ENCODE measurements around the gene PDGFC. TPM values are rescaled to one million over a fixed set of nuclear protein-coding genes. Genes with fewer than 3 reads are reported as not detected.

Gene PDGFC
- total RNA-seq, 1 experiment from 2014 or later: 5.3 TPM

GRCh38 chr4:156906325-156906724 lies 65.3 kb downstream of the PDGFC start (continued):
- TF ChIP-seq ATF6 (CRISPR knock-in tag; IDR thresholded peaks at IDR 0.05) (no peak), HMGXB4 (CRISPR knock-in tag; IDR thresholded peaks at IDR 0.05) (no peak), ZNF232 (CRISPR knock-in tag; IDR thresholded peaks at IDR 0.05) (no peak), ZNF671 (CRISPR knock-in tag; IDR thresholded peaks at IDR 0.05) (no peak), FOXP1 (CRISPR knock-in tag; IDR thresholded peaks at IDR 0.05; ENCODE audit: borderline replicate concordance) (no peak)

- no peak overlapping the region for H3K4me3 Mint-ChIP-seq
- H3K27ac Mint-ChIP-seq: no peak overlapping the region
- H3K36me3 Mint-ChIP-seq: no peaks in the 10 kb centered on the region
- H3K4me1 Mint-ChIP-seq: peaks cover 2% of the 10 kb centered on the region
- ATAC-seq (no peak), DNase-seq (ENCODE audit: low spot score) (no peak)
- POLR2A ChIA-PET: no interaction called here
- CTCF ChIA-PET: no interaction called here
- 0 out of 2 replicates have a peak, but pooled peaks cover 3% of the 10 kb centered on the region for H3K9me3 Mint-ChIP-seq
- TF ChIP-seq FOXP1 (CRISPR knock-in tag; IDR thresholded peaks at IDR 0.05; ENCODE audit: borderline replicate concordance) (no peak), TCF7 (CRISPR knock-in tag; IDR thresholded peaks at IDR 0.05; ENCODE audit: low read depth) (no peak), KAT7 (CRISPR knock-in tag; IDR thresholded peaks at IDR 0.05; ENCODE audit: borderline replicate concordance) (no peak), CREB1 (CRISPR knock-in tag; IDR thresholded peaks at IDR 0.05) (no peak), ZNF416 (CRISPR knock-in tag; IDR thresholded peaks at IDR 0.05) (no peak), ATF6 (CRISPR knock-in tag; IDR thresholded peaks at IDR 0.05) (no peak), USF2 (CRISPR knock-in tag; IDR thresholded peaks at IDR 0.05) (no peak), ARID4B (CRISPR knock-in tag; IDR thresholded peaks at IDR 0.05; ENCODE audit: borderline replicate concordance) (no peak), RELA (CRISPR knock-in tag; IDR thresholded peaks at IDR 0.05; ENCODE audit: borderline replicate concordance) (no peak), NR1H2 (CRISPR knock-in tag; IDR thresholded peaks at IDR 0.05) (no peak), OVOL2 (CRISPR knock-in tag; IDR thresholded peaks at IDR 0.05; ENCODE audit: borderline replicate concordance) (no peak), PREB (CRISPR knock-in tag; IDR thresholded peaks at IDR 0.05; ENCODE audit: borderline replicate concordance) (no peak), ZNF219 (CRISPR knock-in tag; IDR thresholded peaks at IDR 0.05; ENCODE audit: borderline replicate concordance) (no peak), ZNF396 (CRISPR knock-in tag; IDR thresholded peaks at IDR 0.05; ENCODE audit: borderline replicate concordance) (no peak)
- H3K27me3 Mint-ChIP-seq (ENCODE audit: low read depth): no peaks in the 10 kb centered on the region
Observed at GRCh38 chr4:156901871-156902270, 69.7 kb downstream of the PDGFC start.

Measured in WTC11 (cell line).